Neural cell (in vitro differentiated cells): ENCODE results near the gene PAX2. TPM values are rescaled to one million over a fixed set of nuclear protein-coding genes. Genes with fewer than 3 reads are reported as not detected.

ENCODE experiments used
- H2AFZ ChIP-seq: fragments of 200-600, 300-800 bp; sonication (generic), shearing (Covaris generic); 2 replicates; pipeline ENCODE4 v1.6.0; 2014; ENCODE audit warnings: low read depth, mild to moderate bottlenecking, antibody characterized with exemption, low read length, moderate library complexity
- H3F3A ChIP-seq: fragments of 200-600 bp; shearing (Covaris generic); 2 replicates; pipeline ENCODE4 v1.6.1; 2016; ENCODE audit warnings: mild to moderate bottlenecking, moderate library complexity, mixed read lengths, antibody characterized with exemption, low read length; ENCODE audit not compliant: insufficient read depth, poor library complexity, severe bottlenecking
- H3K27ac ChIP-seq: fragments of 200-600, 300-800 bp; sonication (generic), shearing (Covaris generic); 2 replicates; pipeline ENCODE4 v1.5.1; 2014; ENCODE audit warnings: mild to moderate bottlenecking, low read length, moderate library complexity
- H3K27me3 ChIP-seq: fragments of 300-800, 200-600 bp; sonication (generic), shearing (Covaris generic); 2 replicates; pipeline ENCODE4 v1.6.0; 2014; ENCODE audit warnings: mild to moderate bottlenecking, low read depth, low read length, moderate library complexity; ENCODE audit not compliant: insufficient read depth
- H3K36me3 ChIP-seq: fragments of 300-800, 200-600 bp; sonication (generic), shearing (Covaris generic); 2 replicates; pipeline ENCODE4 v1.5.1; 2014; ENCODE audit warnings: mild to moderate bottlenecking, antibody characterized with exemption, low read length, moderate library complexity; ENCODE audit not compliant: insufficient read depth
- H3K4me2 ChIP-seq: fragments of 300-800, 200-600 bp; sonication (generic), shearing (Covaris generic); 2 replicates; pipeline ENCODE4 v1.6.0; 2014; ENCODE audit warnings: mild to moderate bottlenecking, low read length
- H3K4me3 ChIP-seq: fragments of 300-800, 200-600 bp; sonication (generic), shearing (Covaris generic); 2 replicates; pipeline ENCODE4 v1.5.1; 2014; ENCODE audit warnings: mild to moderate bottlenecking, low read length, moderate library complexity
- H3K79me2 ChIP-seq: fragments of 200-600 bp; shearing (Covaris generic); replicated peaks from 2 replicates; pipeline ENCODE4 v1.6.0; 2014; ENCODE audit warnings: mild to moderate bottlenecking, low read length, moderate library complexity; ENCODE audit not compliant: insufficient read depth
- H3K9ac ChIP-seq: fragments of 300-800, 200-600 bp; sonication (generic), shearing (Covaris generic); 2 replicates; pipeline ENCODE4 v1.6.1; 2016; ENCODE audit warnings: mild to moderate bottlenecking, low read length, mixed read lengths
- H3K9me2 ChIP-seq: fragments of 200-600 bp; shearing (Covaris generic); 2 replicates; pipeline ENCODE4 v1.6.1; 2016; ENCODE audit warnings: mild to moderate bottlenecking, low read length, mixed read lengths; ENCODE audit not compliant: insufficient read depth
- H3K9me3 ChIP-seq: fragments of 200-600, 300-800 bp; sonication (generic), shearing (Covaris generic); 2 replicates; pipeline ENCODE4 v1.6.1; 2016; ENCODE audit warnings: mild to moderate bottlenecking, mixed run types, low read length, moderate library complexity, mixed read lengths
- H4K20me1 ChIP-seq: fragments of 200-600 bp; shearing (Covaris generic); 2 replicates; pipeline ENCODE4 v1.6.1; 2016; ENCODE audit warnings: mild to moderate bottlenecking, mixed run types; ENCODE audit not compliant: insufficient read depth
- CTCF ChIP-seq: fragments of 450-650 bp; IDR thresholded peaks from 2 replicates; pipeline ENCODE4 v1.5.1; 2014; ENCODE audit warnings: antibody characterized with exemption, mild to moderate bottlenecking, moderate library complexity; ENCODE audit not compliant: poor library complexity, severe bottlenecking
- EP300 ChIP-seq: fragments of 450-650 bp; conservative IDR thresholded peaks from 2 replicates; pipeline ENCODE4 v1.6.1; 2014; ENCODE audit warnings: antibody characterized with exemption, mild to moderate bottlenecking, moderate library complexity; ENCODE audit not compliant: poor library complexity, severe bottlenecking
- EZH2 ChIP-seq: fragments of 200-600, 300-800 bp; shearing (Covaris generic), sonication (generic); IDR thresholded peaks from 2 replicates; pipeline ENCODE4 v1.6.1; 2014; ENCODE audit warnings: antibody characterized with exemption, low read length, borderline replicate concordance, mild to moderate bottlenecking; ENCODE audit not compliant: insufficient read depth, poor library complexity, severe bottlenecking
- MXI1 ChIP-seq: fragments of 450-650 bp; conservative IDR thresholded peaks from 2 replicates; pipeline ENCODE4 v1.6.1; 2014; ENCODE audit warnings: antibody characterized with exemption, mild to moderate bottlenecking; ENCODE audit not compliant: poor library complexity, severe bottlenecking
- POLR2AphosphoS5 ChIP-seq: IDR thresholded peaks from 2 replicates; pipeline ENCODE4 v1.6.1; 2012
- RAD21 ChIP-seq: fragments of 450-650 bp; conservative IDR thresholded peaks from 2 replicates; pipeline ENCODE4 v1.6.1; 2014; ENCODE audit warnings: antibody characterized with exemption, mild to moderate bottlenecking, moderate library complexity
- REST ChIP-seq: IDR thresholded peaks from 2 replicates; pipeline ENCODE4 v1.6.1; 2012; ENCODE audit warnings: borderline replicate concordance
- SMC3 ChIP-seq: fragments of 450-650 bp; conservative IDR thresholded peaks from 2 replicates; pipeline ENCODE4 v1.6.1; 2014; ENCODE audit warnings: antibody characterized with exemption, mild to moderate bottlenecking, moderate library complexity; ENCODE audit not compliant: poor library complexity
- TAF1 ChIP-seq: IDR thresholded peaks from 2 replicates; pipeline ENCODE4 v1.6.1; 2012; ENCODE audit warnings: low read depth
- polyA plus RNA-seq: library from polyadenylated mRNA; depleted of rRNA; stranded (reverse); fragments of >200 nt; gene quantifications from 2 replicates; pipeline ENCODE4 v1.2.3, GENCODE V29; 2014

PAX2 gene
- polyA plus RNA-seq, 1 donor from 2014 or later = not detected

GRCh38 chr10:100838986-100839385 is 93.6 kb downstream of the PAX2 start:
- H3K9me3 ChIP-seq = peaks cover 6% of the 10 kb centered on the region
- no peak overlapping the region for H3K9ac ChIP-seq
- no peak overlapping the region for H3K27ac ChIP-seq
- H2AFZ ChIP-seq = no peak overlapping the region
- H3K36me3 ChIP-seq = no peaks in the 10 kb centered on the region
- H4K20me1 ChIP-seq = no peaks in the 10 kb centered on the region
- no peak overlapping the region for H3K4me2 ChIP-seq
- H3K79me2 ChIP-seq = no peaks in the 10 kb centered on the region
- no peaks in the 10 kb centered on the region for H3K9me2 ChIP-seq
- no peak overlapping the region for H3K4me3 ChIP-seq
- peaks cover 62% of the 10 kb centered on the region for H3K27me3 ChIP-seq
- H3F3A ChIP-seq = no peaks in the 10 kb centered on the region
- no peak for TF ChIP-seq POLR2AphosphoS5
- TF ChIP-seq EP300 = no peak
- no peak for TF ChIP-seq MXI1
- no peak for TF ChIP-seq RAD21
- TF ChIP-seq TAF1 = no peak
- no peak for TF ChIP-seq SMC3
- TF ChIP-seq EZH2 = no peak
- TF ChIP-seq CTCF = no peak
- no peak for TF ChIP-seq REST

GRCh38 chr10:100841528-100841927 is 96.1 kb downstream of the PAX2 start:
- H3K9ac ChIP-seq = no peak overlapping the region
- H3K36me3 ChIP-seq = no peaks in the 10 kb centered on the region
- no peaks in the 10 kb centered on the region for H3K79me2 ChIP-seq
- H2AFZ ChIP-seq = no peak overlapping the region
- TF ChIP-seq POLR2AphosphoS5 (no peak), RAD21 (no peak), CTCF (no peak), TAF1 (no peak), EP300 (no peak), MXI1 (no peak), EZH2 (no peak)
- no peak overlapping the region for H3K27ac ChIP-seq
- no peaks in the 10 kb centered on the region for H3K9me2 ChIP-seq
- H4K20me1 ChIP-seq = no peaks in the 10 kb centered on the region
- no peaks in the 10 kb centered on the region for H3F3A ChIP-seq
- H3K27me3 ChIP-seq = peaks cover 47% of the 10 kb centered on the region
- no peak overlapping the region for H3K4me3 ChIP-seq
- H3K4me2 ChIP-seq = no peak overlapping the region
- H3K9me3 ChIP-seq = peaks cover 6% of the 10 kb centered on the region
